MM.1S (cell line): ENCODE measurements around the gene B3GNT8.

Experiments
- DNase-seq: peaks from one replicate; pipeline ENCODE4 v3.0.0-alpha.2; 2015
- H2AFZ ChIP-seq: fragments of 300-600 bp; sonication (generic); 2 replicates; pipeline ENCODE4 v1.6.0; 2016; ENCODE audit warnings: antibody characterized with exemption, low read length
- H3F3A ChIP-seq: fragments of 300-600 bp; sonication (generic); 2 replicates; pipeline ENCODE4 v1.6.1; 2016; ENCODE audit warnings: mild to moderate bottlenecking, antibody characterized with exemption, low read length, moderate library complexity, mixed read lengths; ENCODE audit not compliant: insufficient read depth
- H3K27ac ChIP-seq: fragments of 300-600 bp; sonication (generic); 2 replicates; pipeline ENCODE4 v1.5.1; 2016; ENCODE audit warnings: mild to moderate bottlenecking, low read length
- H3K27me3 ChIP-seq: fragments of 300-600 bp; sonication (generic); replicated peaks from 2 replicates; pipeline ENCODE4 v1.6.0; 2016; ENCODE audit warnings: low read length; ENCODE audit not compliant: insufficient read depth
- H3K36me3 ChIP-seq: fragments of 300-600 bp; sonication (generic); replicated peaks from 2 replicates; pipeline ENCODE4 v1.6.1; 2016; ENCODE audit warnings: mild to moderate bottlenecking, low read length, mixed read lengths; ENCODE audit not compliant: insufficient read depth
- H3K4me1 ChIP-seq: fragments of 300-600 bp; sonication (generic); 2 replicates; pipeline ENCODE4 v1.6.1; 2016; ENCODE audit warnings: low read length, mixed read lengths
- H3K4me2 ChIP-seq: fragments of 300-600 bp; sonication (generic); 2 replicates; pipeline ENCODE4 v1.6.0; 2016; ENCODE audit warnings: low read depth, low read length
- H3K4me3 ChIP-seq: fragments of 300-600 bp; sonication (generic); 2 replicates; pipeline ENCODE4 v1.5.1; 2016; ENCODE audit warnings: low read length, mixed read lengths
- H3K79me2 ChIP-seq: fragments of 300-600 bp; sonication (generic); 2 replicates; pipeline ENCODE4 v1.6.1; 2016; ENCODE audit warnings: mixed run types, low read length, mixed read lengths
- H3K9ac ChIP-seq: fragments of 300-600 bp; sonication (generic); 2 replicates; pipeline ENCODE4 v1.6.1; 2016; ENCODE audit warnings: low read length, mixed read lengths
- H3K9me2 ChIP-seq: fragments of 300-600 bp; sonication (generic); replicated peaks from 2 replicates; pipeline ENCODE4 v1.6.1; 2016; ENCODE audit warnings: mild to moderate bottlenecking, low read length, mixed read lengths; ENCODE audit not compliant: insufficient read depth
- H3K9me3 ChIP-seq: fragments of 300-600 bp; sonication (generic); replicated peaks from 2 replicates; pipeline ENCODE4 v1.6.1; 2016; ENCODE audit warnings: mild to moderate bottlenecking, low read length, mixed read lengths; ENCODE audit not compliant: insufficient read depth
- H4K20me1 ChIP-seq: fragments of 300-600 bp; sonication (generic); 2 replicates; pipeline ENCODE4 v1.6.1; 2016; ENCODE audit warnings: mild to moderate bottlenecking, low read length, moderate library complexity, mixed read lengths; ENCODE audit not compliant: insufficient read depth
- EZH2 ChIP-seq: fragments of 300-600 bp; sonication (generic); optimal IDR thresholded peaks from 2 replicates; pipeline ENCODE3; 2017; ENCODE audit warnings: low read depth, mild to moderate bottlenecking, antibody characterized with exemption, low read length, mixed read lengths
- EZH2phosphoT487 ChIP-seq: fragments of 300-600 bp; sonication (generic); IDR thresholded peaks from 2 replicates; pipeline ENCODE4 v1.6.1; 2018; ENCODE audit warnings: antibody characterized with exemption, low read length
- TF ChIP-seq, protein P1 (sequence below): fragments of 300-600 bp; sonication (generic); IDR thresholded peaks from 2 replicates; pipeline ENCODE4 v1.5.1; 2016; ENCODE audit warnings: antibody characterized with exemption, low read length, mixed read lengths

B3GNT8 gene

DNA sequence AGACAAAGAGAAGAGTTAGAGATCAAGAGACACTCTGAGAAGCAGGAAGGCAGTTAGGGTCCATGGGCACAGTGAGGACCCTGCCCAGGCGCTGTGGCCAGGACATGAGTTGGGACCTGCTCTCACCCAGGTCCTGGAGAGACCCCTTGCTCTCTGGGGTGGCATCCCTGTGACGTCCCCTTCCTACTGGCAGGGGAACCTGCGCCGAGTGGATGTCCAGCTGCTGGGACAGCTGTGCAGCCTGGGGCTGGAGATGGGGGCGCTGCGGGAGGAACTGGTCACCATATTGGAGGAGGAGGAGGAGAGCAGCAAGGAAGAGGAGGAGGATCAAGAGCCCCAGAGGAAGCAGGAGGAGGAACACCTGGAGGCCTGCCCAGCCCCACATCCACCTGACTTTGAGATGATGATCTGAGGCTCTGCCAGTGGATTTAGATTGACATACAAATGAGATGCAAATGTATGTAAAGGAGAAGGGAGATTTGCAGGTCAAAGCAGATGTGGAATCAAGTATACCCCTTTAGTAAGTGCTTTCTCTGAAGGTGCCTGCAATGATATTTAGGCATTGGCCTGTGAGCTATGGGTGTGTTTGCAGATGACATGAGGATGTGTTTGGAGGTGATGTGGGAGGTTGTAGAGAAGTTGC, 16.8 kb upstream of the B3GNT8 start:
- H4K20me1 ChIP-seq = no peaks in the 10 kb centered on the region
- H3K79me2 ChIP-seq = peaks cover 7% of the 10 kb centered on the region
- no peak overlapping the region for H3K27ac ChIP-seq
- H3K27me3 ChIP-seq = no peaks in the 10 kb centered on the region
- H3F3A ChIP-seq = 0 out of 2 replicates have a peak, but pooled peaks cover 5% of the 10 kb centered on the region
- no peaks in the 10 kb centered on the region for H3K9me3 ChIP-seq
- no peak overlapping the region for H2AFZ ChIP-seq
- H3K4me1 ChIP-seq = 0 out of 2 replicates have a peak, but pooled peaks cover 1% of the 10 kb centered on the region
- TF ChIP-seq EZH2 (no peak), EZH2phosphoT487 (no peak)
- TF ChIP-seq, protein P1, sequence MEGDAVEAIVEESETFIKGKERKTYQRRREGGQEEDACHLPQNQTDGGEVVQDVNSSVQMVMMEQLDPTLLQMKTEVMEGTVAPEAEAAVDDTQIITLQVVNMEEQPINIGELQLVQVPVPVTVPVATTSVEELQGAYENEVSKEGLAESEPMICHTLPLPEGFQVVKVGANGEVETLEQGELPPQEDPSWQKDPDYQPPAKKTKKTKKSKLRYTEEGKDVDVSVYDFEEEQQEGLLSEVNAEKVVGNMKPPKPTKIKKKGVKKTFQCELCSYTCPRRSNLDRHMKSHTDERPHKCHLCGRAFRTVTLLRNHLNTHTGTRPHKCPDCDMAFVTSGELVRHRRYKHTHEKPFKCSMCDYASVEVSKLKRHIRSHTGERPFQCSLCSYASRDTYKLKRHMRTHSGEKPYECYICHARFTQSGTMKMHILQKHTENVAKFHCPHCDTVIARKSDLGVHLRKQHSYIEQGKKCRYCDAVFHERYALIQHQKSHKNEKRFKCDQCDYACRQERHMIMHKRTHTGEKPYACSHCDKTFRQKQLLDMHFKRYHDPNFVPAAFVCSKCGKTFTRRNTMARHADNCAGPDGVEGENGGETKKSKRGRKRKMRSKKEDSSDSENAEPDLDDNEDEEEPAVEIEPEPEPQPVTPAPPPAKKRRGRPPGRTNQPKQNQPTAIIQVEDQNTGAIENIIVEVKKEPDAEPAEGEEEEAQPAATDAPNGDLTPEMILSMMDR = no peak
- no peak for DNase-seq
- no peaks in the 10 kb centered on the region for H3K36me3 ChIP-seq
- H3K4me3 ChIP-seq = no peak overlapping the region
- H3K4me2 ChIP-seq = no peak overlapping the region
- no peaks in the 10 kb centered on the region for H3K9me2 ChIP-seq
- H3K9ac ChIP-seq = no peak overlapping the region

DNA sequence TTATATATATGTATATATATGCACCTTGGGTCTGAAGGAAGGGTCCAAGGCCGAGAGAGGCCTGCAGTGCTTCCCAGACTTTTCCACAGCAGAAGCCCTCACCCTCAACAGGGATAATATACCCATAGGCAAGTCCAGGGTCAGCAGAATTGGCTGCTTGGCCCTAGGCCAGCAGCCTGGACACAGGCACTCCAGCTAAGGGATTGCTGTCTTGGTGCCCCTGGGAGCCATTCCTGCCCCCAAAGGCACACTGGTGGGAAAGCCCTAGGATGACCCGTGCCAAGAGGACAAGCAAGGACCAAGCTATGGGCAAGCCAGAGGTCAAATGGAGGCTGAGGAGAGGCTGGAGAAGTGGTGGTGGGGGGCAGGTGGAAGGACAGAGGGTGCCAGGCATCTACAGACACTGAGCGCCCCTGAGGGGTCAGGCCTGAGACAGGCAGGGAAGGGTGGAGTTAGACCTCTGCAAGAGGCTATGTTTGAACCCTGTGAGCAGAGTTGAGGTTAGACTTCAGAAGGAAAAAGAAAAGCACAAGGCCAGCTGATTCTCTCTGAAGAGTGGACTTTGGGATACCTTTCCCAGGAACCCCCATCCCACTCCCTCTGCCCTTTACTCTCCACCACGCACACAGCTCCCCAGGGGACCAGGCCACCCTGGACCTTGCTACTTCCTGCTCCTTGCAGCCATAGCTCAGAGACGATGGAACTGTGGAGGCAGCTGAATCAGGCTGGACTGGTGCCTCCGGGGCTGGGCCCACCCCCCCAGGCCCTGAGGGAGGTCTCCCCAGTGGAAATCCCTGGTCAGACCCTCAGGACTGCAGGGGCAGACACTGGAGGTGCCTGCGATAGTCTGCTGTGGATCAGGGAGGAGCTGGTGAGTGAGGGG, 15.5 kb upstream of the B3GNT8 start, which contains the start of gene ERICH4:
TSS of gene ERICH4 (plus strand) at position 684 of the 883 bp plus-strand sequence. CDS start at position 698, 14 bp downstream.
- TF ChIP-seq, protein P1 = no peak
- TF ChIP-seq EZH2phosphoT487 (no peak), EZH2 (no peak)
- H3K9me2 ChIP-seq = no peaks in the 10 kb centered on the region
- peaks cover 19% of the 10 kb centered on the region for H3K79me2 ChIP-seq
- no peak for DNase-seq
- H2AFZ ChIP-seq = no peak within 1 kb of the TSS
- H3K9me3 ChIP-seq = no peaks in the 10 kb centered on the region
- H3K36me3 ChIP-seq = no peaks in the 10 kb centered on the region
- no peak within 1 kb of the TSS for H3K4me2 ChIP-seq
- H3K27ac ChIP-seq = no peak within 1 kb of the TSS
- no peaks in the 10 kb centered on the region for H4K20me1 ChIP-seq
- H3F3A ChIP-seq = 0 out of 2 replicates have a peak, but pooled peaks cover 5% of the 10 kb centered on the region
- H3K27me3 ChIP-seq = no peaks in the 10 kb centered on the region
- H3K4me1 ChIP-seq = 0 out of 2 replicates have a peak, but pooled peaks cover 4% of the 10 kb centered on the region
- no peak within 1 kb of the TSS for H3K9ac ChIP-seq
- no peak within 1 kb of the TSS for H3K4me3 ChIP-seq

DNA sequence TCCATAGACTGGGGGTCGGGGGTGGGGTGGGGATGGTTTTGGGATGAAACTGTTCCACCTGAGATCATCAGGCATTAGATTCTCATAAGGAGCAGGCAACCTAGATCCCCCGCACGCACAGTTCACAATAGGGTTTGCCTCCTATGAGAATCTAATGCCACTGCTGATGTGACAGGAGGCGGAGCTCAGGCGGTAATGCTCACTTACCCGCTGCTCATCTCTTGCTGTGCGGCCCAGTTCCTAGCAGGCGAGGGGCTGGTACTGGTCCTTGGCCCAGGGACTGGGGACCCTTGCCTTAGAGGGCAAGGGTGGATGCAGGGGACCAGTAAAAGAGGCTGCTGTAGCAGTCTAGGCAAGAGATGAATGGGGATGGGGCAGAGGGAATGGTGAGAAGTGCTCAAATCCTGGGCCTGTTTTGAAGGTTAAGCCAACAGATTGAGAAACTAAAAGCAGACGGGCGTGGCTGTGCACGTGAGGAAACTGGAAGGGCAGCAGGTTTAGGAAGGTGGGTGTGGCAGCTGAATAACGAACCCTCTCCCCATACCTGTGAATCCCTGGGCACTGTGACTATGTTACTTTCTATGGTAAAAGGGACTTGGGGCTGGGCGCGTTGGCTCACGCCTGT, 14.3 kb upstream of the B3GNT8 start:
- Histone ChIP-seq H3F3A (0 out of 2 replicates have a peak, but pooled peaks cover 5% of the 10 kb centered on the region), H3K9ac (no peak overlapping the region)
- no peak for DNase-seq

More for the DNA sequence above, 14.3 kb upstream of the B3GNT8 start:
- Histone ChIP-seq H3K9me3 (no peaks in the 10 kb centered on the region), H3K4me3 (no peak overlapping the region), H2AFZ (no peak overlapping the region), H4K20me1 (no peaks in the 10 kb centered on the region), H3K27me3 (no peaks in the 10 kb centered on the region), H3K4me2 (no peak overlapping the region), H3K4me1 (0 out of 2 replicates have a peak, but pooled peaks cover 4% of the 10 kb centered on the region), H3K79me2 (peaks cover 19% of the 10 kb centered on the region), H3K27ac (no peak overlapping the region), H3K9me2 (no peaks in the 10 kb centered on the region), H3K36me3 (no peaks in the 10 kb centered on the region)
- TF ChIP-seq, protein P1 = no peak
